ENCODE data around the gene VKORC1L1.
"Not testable (repeated sequence)": the region's sequence is repeated elsewhere in the genome, so short reads cannot be mapped to it uniquely, and the experiment has no call there.

The VKORC1L1 gene

GRCh38 chr7:65979583-65980477 lies 107.0 kb downstream of the VKORC1L1 start:
- no peak for DNase-seq

GRCh38 chr7:65980478-65981250 lies 107.8 kb downstream of the VKORC1L1 start:
- peak; percentile 75 for DNase-seq

GRCh38 chr7:65981965-65982792 lies 109.3 kb downstream of the VKORC1L1 start, which contains the start of gene GUSB:
Gene GUSB (minus strand): TSS chr7:65982213. CDS start chr7:65982183, 30 bp downstream.
- DNase-seq: peak; percentile 95

GRCh38 chr7:65983965-65984658 lies 111.2 kb downstream of the VKORC1L1 start:
- DNase-seq: no peak

- no peak for DNase-seq
These were observed 115.2 kb downstream of the VKORC1L1 start for GRCh38 chr7:65988084-65988483.

- DNase-seq: not testable (repeated sequence)
These were observed 115.6 kb downstream of the VKORC1L1 start for GRCh38 chr7:65988503-65988902.

GRCh38 chr7:65989694-65990080 lies 116.8 kb downstream of the VKORC1L1 start:
- DNase-seq: no peak

- not testable (repeated sequence) for DNase-seq
These were observed 119.0 kb downstream of the VKORC1L1 start for GRCh38 chr7:65991829-65992228.

GRCh38 chr7:65992526-65992925 lies 119.7 kb downstream of the VKORC1L1 start:
- DNase-seq: no peak

- DNase-seq: not testable (repeated sequence)
These were observed 122.1 kb downstream of the VKORC1L1 start for GRCh38 chr7:65994984-65995383.

GRCh38 chr7:66000823-66001417 lies 128.0 kb downstream of the VKORC1L1 start:
- DNase-seq: not testable (repeated sequence)

GRCh38 chr7:66005115-66005671 lies 132.3 kb downstream of the VKORC1L1 start:
- not testable (repeated sequence) for DNase-seq

- no peak for DNase-seq
These were observed 134.4 kb downstream of the VKORC1L1 start for GRCh38 chr7:66007232-66007631.

Measured in femur (tissue), 1 donor.